ENCODE measurements around the gene CCR6. TPM values are rescaled to one million over a fixed set of nuclear protein-coding genes. Genes with fewer than 3 reads are reported as not detected.

Gene CCR6
- total and polyA plus RNA-seq, 12 donors: not detected

- intact Hi-C loops (cut with DNase I): no loop called here
- DNase-seq: no peak
- 85 to 88% (median 86%) methylated on average over 7 of the region's 7 CpGs for WGBS, 4 donors
- Histone ChIP-seq H3K27me3 (no peaks in the 10 kb centered on the region), H3K4me1 (replicated peaks in 1 of 2) (no peaks in the 10 kb centered on the region), H3K4me3 (no peak overlapping the region), H3K9me3 (replicated peaks in 1 of 3) (no peaks in the 10 kb centered on the region), H3K27ac (no peak overlapping the region), H3K36me3 (replicated peaks in 1 of 2) (no peaks in the 10 kb centered on the region)
- TF ChIP-seq POLR2A (IDR thresholded peaks at IDR 0.05) (no peak), CTCF (IDR thresholded peaks at IDR 0.05) (no peak)
These were observed 25.9 kb upstream of the CCR6 start for GRCh38 chr6:167096991-167097390.

DNA sequence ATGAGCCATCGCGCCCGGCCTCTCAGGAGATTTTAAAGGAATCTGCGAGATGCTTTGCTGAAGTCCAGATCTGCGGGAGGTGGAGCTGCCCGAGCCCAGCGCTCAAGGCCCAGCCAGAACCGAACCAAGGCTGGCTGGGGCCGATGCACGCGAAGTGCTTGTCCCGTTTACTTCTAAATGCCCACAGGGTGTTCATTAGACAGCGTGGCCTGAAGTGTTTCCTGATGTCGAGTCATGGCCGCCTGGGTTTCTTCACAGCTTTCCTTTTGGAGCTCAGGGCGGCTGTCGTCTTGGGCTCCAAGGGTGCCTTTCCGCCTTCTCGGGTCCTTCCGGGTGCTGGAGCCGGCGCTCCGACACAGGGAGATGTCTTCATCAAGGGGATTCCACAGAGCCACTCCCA, 25.1 kb upstream of the CCR6 start:
- no peaks in the 10 kb centered on the region for H3K4me1 ChIP-seq (replicated peaks in 1 of 2)
- H3K4me3 ChIP-seq: no peak overlapping the region
- intact Hi-C loops (cut with DNase I): no loop called here
- no peaks in the 10 kb centered on the region for H3K9me3 ChIP-seq (replicated peaks in 1 of 3)
- no peaks in the 10 kb centered on the region for H3K36me3 ChIP-seq (replicated peaks in 1 of 2)
- DNase-seq: no peak
- no peaks in the 10 kb centered on the region for H3K27me3 ChIP-seq
- TF ChIP-seq POLR2A (IDR thresholded peaks at IDR 0.05) (no peak), CTCF (IDR thresholded peaks at IDR 0.05) (no peak)
- WGBS, 4 donors: 94 to 96% (median 95%) methylated on average over 11 to 23 of the region's 23 CpGs
- H3K27ac ChIP-seq: no peak overlapping the region

DNA sequence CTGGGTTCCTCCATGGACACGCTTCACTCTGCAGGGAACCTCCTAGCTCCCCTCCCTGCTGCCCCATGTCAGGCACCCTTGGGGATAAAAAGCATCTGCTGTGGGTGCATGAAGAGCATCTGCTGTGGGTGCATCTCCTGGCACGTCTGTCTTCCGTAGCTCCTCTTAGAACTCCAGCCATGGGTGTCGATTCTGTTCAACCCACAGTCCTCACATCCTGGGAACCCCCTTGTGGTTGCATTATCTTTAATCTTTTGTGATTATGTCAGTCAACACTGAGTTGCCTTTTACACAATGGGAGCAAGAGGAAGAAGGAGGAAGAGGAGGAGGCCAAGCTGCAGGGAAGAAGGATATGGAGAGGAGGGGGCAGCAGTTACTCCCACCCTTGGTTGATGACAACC, 24.1 kb upstream of the CCR6 start:
- 77 to 90% (median 81%) methylated on average over 4 of the region's 4 CpGs for WGBS, 4 donors
- TF ChIP-seq POLR2A (IDR thresholded peaks at IDR 0.05) (no peak), CTCF (IDR thresholded peaks at IDR 0.05) (no peak)
- Histone ChIP-seq H3K36me3 (replicated peaks in 1 of 2) (no peaks in the 10 kb centered on the region), H3K27me3 (no peaks in the 10 kb centered on the region), H3K9me3 (replicated peaks in 1 of 3) (no peaks in the 10 kb centered on the region), H3K4me1 (replicated peaks in 1 of 2) (no peaks in the 10 kb centered on the region), H3K27ac (no peak overlapping the region), H3K4me3 (no peak overlapping the region)
- intact Hi-C loops (cut with DNase I): no loop called here
- DNase-seq: no peak

GRCh38 chr6:167099707-167100106, 23.2 kb upstream of the CCR6 start:
- no peak overlapping the region for H3K27ac ChIP-seq
- no peaks in the 10 kb centered on the region for H3K36me3 ChIP-seq (replicated peaks in 1 of 2)
- no peak overlapping the region for H3K4me3 ChIP-seq
- TF ChIP-seq CTCF (IDR thresholded peaks at IDR 0.05) (no peak), POLR2A (IDR thresholded peaks at IDR 0.05) (no peak)
- H3K27me3 ChIP-seq: no peaks in the 10 kb centered on the region
- H3K9me3 ChIP-seq (replicated peaks in 1 of 3): no peaks in the 10 kb centered on the region
- intact Hi-C loops (cut with DNase I): no loop called here
- DNase-seq: no peak
- H3K4me1 ChIP-seq (replicated peaks in 1 of 2): no peaks in the 10 kb centered on the region
- WGBS, 4 donors: 87 to 94% (median 88%) methylated on average over 8 of the region's 8 CpGs
